ENCODE results near the gene CRTC1.

GRCh38 chr19:18814063-18814462 is 130.6 kb downstream of the CRTC1 start:
- TF ChIP-seq, protein P1, sequence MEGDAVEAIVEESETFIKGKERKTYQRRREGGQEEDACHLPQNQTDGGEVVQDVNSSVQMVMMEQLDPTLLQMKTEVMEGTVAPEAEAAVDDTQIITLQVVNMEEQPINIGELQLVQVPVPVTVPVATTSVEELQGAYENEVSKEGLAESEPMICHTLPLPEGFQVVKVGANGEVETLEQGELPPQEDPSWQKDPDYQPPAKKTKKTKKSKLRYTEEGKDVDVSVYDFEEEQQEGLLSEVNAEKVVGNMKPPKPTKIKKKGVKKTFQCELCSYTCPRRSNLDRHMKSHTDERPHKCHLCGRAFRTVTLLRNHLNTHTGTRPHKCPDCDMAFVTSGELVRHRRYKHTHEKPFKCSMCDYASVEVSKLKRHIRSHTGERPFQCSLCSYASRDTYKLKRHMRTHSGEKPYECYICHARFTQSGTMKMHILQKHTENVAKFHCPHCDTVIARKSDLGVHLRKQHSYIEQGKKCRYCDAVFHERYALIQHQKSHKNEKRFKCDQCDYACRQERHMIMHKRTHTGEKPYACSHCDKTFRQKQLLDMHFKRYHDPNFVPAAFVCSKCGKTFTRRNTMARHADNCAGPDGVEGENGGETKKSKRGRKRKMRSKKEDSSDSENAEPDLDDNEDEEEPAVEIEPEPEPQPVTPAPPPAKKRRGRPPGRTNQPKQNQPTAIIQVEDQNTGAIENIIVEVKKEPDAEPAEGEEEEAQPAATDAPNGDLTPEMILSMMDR (IDR thresholded peaks at IDR 0.05 in 8 of 11, conservative IDR thresholded peaks at IDR 0.05 in 3 of 11), result no peak
- TF ChIP-seq POLR2AphosphoS5 (IDR thresholded peaks at IDR 0.05), result no peak
- TF ChIP-seq POLR2A (IDR thresholded peaks at IDR 0.05), result no peak
